RWPE2 (cell line): ENCODE data around the gene B9D1.
A peak's percentile ranks its signal among the peaks of the same experiment; 100 is the strongest.

ENCODE experiments used
- ATAC-seq: fragments of 200-7000 bp; cut with Tn5 transposase; 3 replicates; pipeline ENCODE4 v1.9.1; 2021; ENCODE audit warnings: low read depth
- DNase-seq: peaks from one replicate; pipeline ENCODE4 v3.0.0-alpha.2; 2020; ENCODE audit warnings: low spot score
- H3K27ac ChIP-seq: fragments of 450-650 bp; 2 replicates; pipeline ENCODE4 v1.5.1; 2017; ENCODE audit warnings: mild to moderate bottlenecking; ENCODE audit not compliant: poor library complexity, severe bottlenecking
- H3K27me3 ChIP-seq: fragments of 250-450 bp; sonication (Bioruptor Pico); 2 replicates; pipeline ENCODE4 v1.5.1; 2021; ENCODE audit warnings: mild to moderate bottlenecking, moderate library complexity; ENCODE audit not compliant: insufficient read depth, poor library complexity, severe bottlenecking
- H3K36me3 ChIP-seq: fragments of 250-450 bp; sonication (Bioruptor Pico); 2 replicates; pipeline ENCODE4 v1.5.1; 2020; ENCODE audit warnings: low read depth, mild to moderate bottlenecking, moderate library complexity
- H3K4me1 ChIP-seq: fragments of 250-450 bp; sonication (Bioruptor Pico); 2 replicates; pipeline ENCODE4 v1.5.1; 2021; ENCODE audit warnings: mild to moderate bottlenecking, moderate library complexity; ENCODE audit not compliant: insufficient read depth, poor library complexity, severe bottlenecking
- H3K4me3 ChIP-seq: fragments of 250-450 bp; sonication (Bioruptor Pico); 2 replicates; pipeline ENCODE4 v1.5.1; 2021; ENCODE audit warnings: mild to moderate bottlenecking, moderate library complexity; ENCODE audit not compliant: severe bottlenecking
- H3K9me3 ChIP-seq: fragments of 250-450 bp; sonication (Bioruptor Pico); 2 replicates; pipeline ENCODE4 v1.5.1; 2021; ENCODE audit warnings: mild to moderate bottlenecking, moderate library complexity; ENCODE audit not compliant: severe bottlenecking
- TF ChIP-seq, protein P1 (sequence below): fragments of 450-650 bp; IDR thresholded peaks from one replicate; pipeline ENCODE4 v1.5.1; 2017; ENCODE audit warnings: mild to moderate bottlenecking, moderate library complexity; ENCODE audit not compliant: poor library complexity, severe bottlenecking

Gene B9D1

DNA sequence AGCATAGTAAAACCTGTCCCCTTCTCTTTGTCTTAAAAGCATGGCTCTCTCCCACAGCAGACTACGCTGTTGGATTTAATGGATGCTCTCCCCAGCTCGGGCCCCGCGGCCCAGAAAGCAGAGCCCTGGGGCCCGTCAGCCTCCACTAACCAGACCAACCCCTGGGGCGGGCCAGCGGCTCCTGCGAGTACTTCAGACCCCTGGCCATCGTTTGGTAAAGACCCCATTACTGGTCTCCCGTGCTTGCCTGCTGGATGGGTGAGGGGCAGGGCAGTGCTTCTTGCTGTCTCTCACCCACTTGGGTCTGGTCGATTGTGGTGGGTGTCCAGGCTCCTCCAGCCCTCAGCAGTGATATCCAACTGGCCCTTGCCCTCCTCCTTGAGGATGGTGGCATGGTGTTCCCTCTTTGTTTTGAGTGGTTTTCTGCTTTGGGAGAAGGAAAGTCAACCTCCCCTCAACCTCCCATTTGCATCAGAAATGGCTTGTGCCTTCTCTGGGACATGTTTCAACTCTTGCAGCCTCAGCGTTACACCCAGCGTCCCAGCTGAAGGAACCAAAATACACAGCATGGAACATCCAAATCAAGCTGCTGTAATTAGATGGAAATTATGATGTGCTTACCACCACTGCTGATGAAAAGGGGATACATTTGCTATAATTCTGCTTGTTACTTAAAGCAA is 49.3 kb downstream of the B9D1 start:
- Histone ChIP-seq H3K4me1 (peaks cover 12% of the 10 kb centered on the region), H3K4me3 (no peak overlapping the region), H3K27me3 (no peaks in the 10 kb centered on the region), H3K9me3 (no peaks in the 10 kb centered on the region), H3K36me3 (peaks cover 68% of the 10 kb centered on the region), H3K27ac (peak overlapping the region; percentile 2)
- TF ChIP-seq, protein P1, sequence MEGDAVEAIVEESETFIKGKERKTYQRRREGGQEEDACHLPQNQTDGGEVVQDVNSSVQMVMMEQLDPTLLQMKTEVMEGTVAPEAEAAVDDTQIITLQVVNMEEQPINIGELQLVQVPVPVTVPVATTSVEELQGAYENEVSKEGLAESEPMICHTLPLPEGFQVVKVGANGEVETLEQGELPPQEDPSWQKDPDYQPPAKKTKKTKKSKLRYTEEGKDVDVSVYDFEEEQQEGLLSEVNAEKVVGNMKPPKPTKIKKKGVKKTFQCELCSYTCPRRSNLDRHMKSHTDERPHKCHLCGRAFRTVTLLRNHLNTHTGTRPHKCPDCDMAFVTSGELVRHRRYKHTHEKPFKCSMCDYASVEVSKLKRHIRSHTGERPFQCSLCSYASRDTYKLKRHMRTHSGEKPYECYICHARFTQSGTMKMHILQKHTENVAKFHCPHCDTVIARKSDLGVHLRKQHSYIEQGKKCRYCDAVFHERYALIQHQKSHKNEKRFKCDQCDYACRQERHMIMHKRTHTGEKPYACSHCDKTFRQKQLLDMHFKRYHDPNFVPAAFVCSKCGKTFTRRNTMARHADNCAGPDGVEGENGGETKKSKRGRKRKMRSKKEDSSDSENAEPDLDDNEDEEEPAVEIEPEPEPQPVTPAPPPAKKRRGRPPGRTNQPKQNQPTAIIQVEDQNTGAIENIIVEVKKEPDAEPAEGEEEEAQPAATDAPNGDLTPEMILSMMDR = no peak
- ATAC-seq (no peak), DNase-seq (no peak)

DNA sequence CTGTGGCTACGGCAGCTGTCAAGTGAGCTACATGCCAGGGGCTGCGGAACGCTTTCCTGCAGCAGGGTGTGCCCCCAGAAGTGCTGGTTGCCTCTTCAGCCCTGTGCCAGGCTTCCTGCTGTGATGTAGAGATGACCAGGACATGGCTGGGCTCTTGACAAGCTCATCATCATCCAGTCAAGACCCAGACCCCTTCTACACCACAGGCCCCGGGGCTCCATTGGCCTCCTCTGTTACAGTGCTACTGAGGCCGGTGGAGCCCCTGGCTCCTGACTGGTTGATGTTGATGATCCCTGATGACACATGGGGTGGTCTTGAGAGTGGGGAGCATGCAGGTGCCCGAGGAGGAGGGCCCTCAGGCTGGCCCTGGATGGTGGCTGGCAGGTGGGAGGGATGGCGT is 50.1 kb downstream of the B9D1 start:
- H3K36me3 ChIP-seq = peaks cover 64% of the 10 kb centered on the region
- H3K4me1 ChIP-seq = peaks cover 12% of the 10 kb centered on the region
- no peak overlapping the region for H3K27ac ChIP-seq
- H3K4me3 ChIP-seq = no peak overlapping the region
- no peak for ATAC-seq
- H3K9me3 ChIP-seq = no peaks in the 10 kb centered on the region
- no peak for DNase-seq
- TF ChIP-seq, protein P1 = no peak
- H3K27me3 ChIP-seq = no peaks in the 10 kb centered on the region

DNA sequence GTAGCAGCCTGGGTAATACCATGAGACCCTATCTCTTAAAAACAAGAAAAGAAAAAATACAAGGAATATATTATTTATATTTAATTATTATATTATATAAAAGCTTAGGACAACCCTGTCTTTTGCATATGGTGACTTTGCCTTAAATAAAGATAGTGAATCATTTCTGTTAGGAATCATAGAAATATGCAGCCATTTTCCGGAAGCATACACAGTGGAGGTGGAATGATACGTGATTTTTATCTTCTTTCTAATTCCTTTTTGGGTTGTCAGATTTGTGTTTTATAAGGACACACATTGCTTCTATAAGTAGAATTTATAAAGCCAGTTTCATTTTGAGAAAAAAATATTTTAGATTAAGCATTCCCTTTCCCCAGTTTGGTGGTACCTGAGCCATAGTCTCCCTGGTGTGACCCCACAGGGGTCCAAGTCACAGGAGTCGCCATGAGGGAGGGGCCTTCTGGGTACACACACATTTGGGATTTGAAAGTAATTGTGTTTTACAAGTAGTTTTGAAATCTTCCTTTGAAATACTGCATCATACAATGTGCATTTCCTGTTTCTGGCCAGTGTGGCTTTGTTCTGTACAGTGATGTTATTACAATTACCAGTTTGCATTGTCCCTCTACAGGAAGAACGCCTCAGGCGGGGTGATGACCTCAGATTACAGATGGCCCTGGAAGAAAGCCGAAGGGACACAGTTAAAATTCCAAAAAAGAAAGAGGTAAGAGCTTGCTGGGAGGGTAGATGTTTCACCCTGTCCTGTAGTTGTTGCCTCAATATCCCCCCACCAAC is 50.9 kb downstream of the B9D1 start:
- H3K4me1 ChIP-seq = peaks cover 12% of the 10 kb centered on the region
- DNase-seq = no peak

DNA sequence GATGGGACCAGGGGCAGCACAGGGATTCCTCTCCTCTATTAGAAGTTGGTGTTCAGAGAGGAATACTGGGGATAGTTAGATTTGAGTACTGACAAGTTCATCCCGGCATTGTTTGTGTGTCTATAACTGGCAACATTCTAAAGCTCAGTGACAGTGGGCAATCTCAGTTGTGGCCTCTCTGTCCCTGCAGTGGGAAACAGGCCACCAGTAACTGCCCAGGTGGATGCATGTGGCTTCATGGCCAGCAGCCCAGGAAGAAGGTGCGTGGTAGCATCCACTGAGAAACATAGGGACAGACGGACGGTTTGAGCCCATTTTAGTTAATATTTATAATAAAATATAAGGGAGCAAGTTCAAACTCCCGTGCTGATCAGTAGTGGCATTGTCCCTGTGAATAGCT is 51.5 kb downstream of the B9D1 start:
- Histone ChIP-seq H3K36me3 (peaks cover 52% of the 10 kb centered on the region), H3K4me1 (peaks cover 12% of the 10 kb centered on the region), H3K9me3 (no peaks in the 10 kb centered on the region), H3K27me3 (no peaks in the 10 kb centered on the region), H3K27ac (no peak overlapping the region), H3K4me3 (no peak overlapping the region)
- no peak for DNase-seq
- TF ChIP-seq, protein P1 = no peak
- no peak for ATAC-seq

More for the DNA sequence above, 50.9 kb downstream of the B9D1 start:
- Histone ChIP-seq H3K4me3 (no peak overlapping the region), H3K36me3 (peaks cover 56% of the 10 kb centered on the region), H3K27ac (no peak overlapping the region), H3K27me3 (no peaks in the 10 kb centered on the region), H3K9me3 (no peaks in the 10 kb centered on the region)
- ATAC-seq = no peak
- TF ChIP-seq, protein P1 = no peak

DNA sequence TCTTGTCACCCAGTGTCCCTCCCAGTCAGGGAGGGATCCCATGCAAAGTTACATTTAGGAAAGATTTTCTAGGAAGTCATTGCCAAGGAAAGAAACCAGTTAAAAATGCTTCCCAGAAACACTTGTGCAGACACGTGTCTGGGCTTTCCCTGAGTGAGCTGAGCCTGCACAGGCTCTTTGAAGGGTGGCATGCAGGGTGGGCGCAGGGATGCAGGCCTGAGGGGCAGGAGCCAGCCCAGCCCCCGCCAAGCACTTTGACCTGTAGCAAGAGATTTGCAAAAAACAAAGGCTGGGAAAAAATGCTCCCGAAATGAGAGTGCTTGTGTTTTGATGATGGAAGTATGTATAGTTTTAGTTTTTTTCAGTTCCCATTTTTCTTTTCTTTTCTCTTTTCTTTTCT is 52.4 kb downstream of the B9D1 start:
- Histone ChIP-seq H3K4me1 (peaks cover 12% of the 10 kb centered on the region), H3K9me3 (no peaks in the 10 kb centered on the region)
- no peak for ATAC-seq

More for the DNA sequence above, 52.4 kb downstream of the B9D1 start:
- DNase-seq = no peak
- Histone ChIP-seq H3K27me3 (no peaks in the 10 kb centered on the region), H3K27ac (no peak overlapping the region), H3K4me3 (no peak overlapping the region), H3K36me3 (peaks cover 43% of the 10 kb centered on the region)
- TF ChIP-seq, protein P1 = no peak
